DOHH2 (cell line): ENCODE measurements around the gene CCNL2.

ENCODE experiments used
- H3F3A ChIP-seq: fragments of 200-600 bp; sonication (generic), shearing (Covaris generic); 2 replicates; pipeline ENCODE4 v1.6.0; 2016; ENCODE audit warnings: antibody characterized with exemption, mild to moderate bottlenecking; ENCODE audit not compliant: control insufficient read depth, insufficient read depth
- H3K27ac ChIP-seq: fragments of 200-600 bp; sonication (generic); 2 replicates; pipeline ENCODE4 v1.5.1; 2014; ENCODE audit warnings: low read depth, mild to moderate bottlenecking, low read length, moderate library complexity
- H3K27me3 ChIP-seq: fragments of 200-600 bp; sonication (generic); 2 replicates; pipeline ENCODE4 v1.6.1; 2014; ENCODE audit warnings: mild to moderate bottlenecking, low read length, mixed read lengths; ENCODE audit not compliant: control insufficient read depth
- H3K36me3 ChIP-seq: fragments of 200-600 bp; sonication (generic); 2 replicates; pipeline ENCODE4 v1.6.1; 2014; ENCODE audit warnings: mild to moderate bottlenecking, low read length, moderate library complexity, mixed read lengths; ENCODE audit not compliant: control insufficient read depth
- H3K4me1 ChIP-seq: fragments of 200-600 bp; sonication (generic); 2 replicates; pipeline ENCODE4 v1.6.1; 2014; ENCODE audit warnings: mild to moderate bottlenecking, low read length, mixed read lengths; ENCODE audit not compliant: control insufficient read depth
- H3K4me2 ChIP-seq: fragments of 200-600 bp; sonication (generic); 2 replicates; pipeline ENCODE4 v1.6.0; 2014; ENCODE audit warnings: mild to moderate bottlenecking, low read length, moderate library complexity
- H3K4me3 ChIP-seq: fragments of 200-600 bp; sonication (generic); 2 replicates; pipeline ENCODE4 v1.5.1; 2014; ENCODE audit warnings: mild to moderate bottlenecking, low read length, mixed read lengths
- H3K79me2 ChIP-seq: fragments of 200-600 bp; sonication (generic); 2 replicates; pipeline ENCODE4 v1.6.1; 2014; ENCODE audit warnings: mild to moderate bottlenecking, low read length, mixed read lengths; ENCODE audit not compliant: control insufficient read depth
- H3K9me2 ChIP-seq: fragments of 200-600 bp; sonication (generic); replicated peaks from 2 replicates; pipeline ENCODE4 v1.6.1; 2014; ENCODE audit warnings: mild to moderate bottlenecking, low read length, mixed read lengths; ENCODE audit not compliant: control insufficient read depth
- H3K9me3 ChIP-seq: fragments of 200-600 bp; sonication (generic); 2 replicates; pipeline ENCODE4 v1.6.1; 2014; ENCODE audit warnings: antibody characterized with exemption, low read length, mixed read lengths; ENCODE audit not compliant: control insufficient read depth, insufficient read depth
- H4K20me1 ChIP-seq: fragments of 200-600 bp; sonication (generic); 2 replicates; pipeline ENCODE4 v1.6.0; 2014; ENCODE audit warnings: low read depth, mild to moderate bottlenecking, antibody characterized with exemption, low read length, moderate library complexity; ENCODE audit not compliant: control insufficient read depth, insufficient read depth
- EZH2phosphoT487 ChIP-seq: fragments of 200-600 bp; sonication (generic); IDR thresholded peaks from 2 replicates; pipeline ENCODE4 v1.6.1; 2017; ENCODE audit warnings: borderline replicate concordance, mild to moderate bottlenecking, antibody characterized with exemption, low read length, moderate library complexity, mixed read lengths
- TF ChIP-seq, protein P1 (sequence below): fragments of 200-600 bp; sonication (generic); IDR thresholded peaks from one replicate; pipeline ENCODE4 v1.5.1; 2014; ENCODE audit warnings: antibody characterized with exemption, mild to moderate bottlenecking, low read depth, low read length; ENCODE audit not compliant: poor library complexity, severe bottlenecking

CCNL2 gene

DNA sequence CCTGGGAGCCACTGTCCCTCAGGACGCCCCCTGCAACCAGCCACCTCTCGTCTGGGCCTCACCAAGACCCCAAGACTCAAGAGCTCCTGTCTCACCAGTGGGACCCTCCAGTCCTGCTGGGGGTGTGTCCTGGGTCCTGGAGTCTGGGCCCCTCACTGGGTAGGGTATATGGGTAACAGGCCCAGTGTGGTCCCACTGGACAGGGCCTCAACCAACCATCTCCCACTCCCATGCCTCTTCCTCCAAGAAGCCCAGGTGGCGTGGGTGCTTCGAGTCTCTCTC lies 35.6 kb upstream of the CCNL2 start:
- no peaks in the 10 kb centered on the region for H3K9me2 ChIP-seq
- H3K4me3 ChIP-seq = no peak overlapping the region
- no peak overlapping the region for H3K4me2 ChIP-seq
- H3F3A ChIP-seq = no peaks in the 10 kb centered on the region
- no peak for TF ChIP-seq EZH2phosphoT487
- TF ChIP-seq, protein P1, sequence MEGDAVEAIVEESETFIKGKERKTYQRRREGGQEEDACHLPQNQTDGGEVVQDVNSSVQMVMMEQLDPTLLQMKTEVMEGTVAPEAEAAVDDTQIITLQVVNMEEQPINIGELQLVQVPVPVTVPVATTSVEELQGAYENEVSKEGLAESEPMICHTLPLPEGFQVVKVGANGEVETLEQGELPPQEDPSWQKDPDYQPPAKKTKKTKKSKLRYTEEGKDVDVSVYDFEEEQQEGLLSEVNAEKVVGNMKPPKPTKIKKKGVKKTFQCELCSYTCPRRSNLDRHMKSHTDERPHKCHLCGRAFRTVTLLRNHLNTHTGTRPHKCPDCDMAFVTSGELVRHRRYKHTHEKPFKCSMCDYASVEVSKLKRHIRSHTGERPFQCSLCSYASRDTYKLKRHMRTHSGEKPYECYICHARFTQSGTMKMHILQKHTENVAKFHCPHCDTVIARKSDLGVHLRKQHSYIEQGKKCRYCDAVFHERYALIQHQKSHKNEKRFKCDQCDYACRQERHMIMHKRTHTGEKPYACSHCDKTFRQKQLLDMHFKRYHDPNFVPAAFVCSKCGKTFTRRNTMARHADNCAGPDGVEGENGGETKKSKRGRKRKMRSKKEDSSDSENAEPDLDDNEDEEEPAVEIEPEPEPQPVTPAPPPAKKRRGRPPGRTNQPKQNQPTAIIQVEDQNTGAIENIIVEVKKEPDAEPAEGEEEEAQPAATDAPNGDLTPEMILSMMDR = no peak
- H3K4me1 ChIP-seq = 0 out of 2 replicates have a peak, but pooled peaks cover 5% of the 10 kb centered on the region
- no peaks in the 10 kb centered on the region for H3K9me3 ChIP-seq
- H4K20me1 ChIP-seq = no peaks in the 10 kb centered on the region
- no peaks in the 10 kb centered on the region for H3K36me3 ChIP-seq
- H3K79me2 ChIP-seq = no peaks in the 10 kb centered on the region
- no peak overlapping the region for H3K27ac ChIP-seq
- H3K27me3 ChIP-seq = peaks cover 36% of the 10 kb centered on the region

DNA sequence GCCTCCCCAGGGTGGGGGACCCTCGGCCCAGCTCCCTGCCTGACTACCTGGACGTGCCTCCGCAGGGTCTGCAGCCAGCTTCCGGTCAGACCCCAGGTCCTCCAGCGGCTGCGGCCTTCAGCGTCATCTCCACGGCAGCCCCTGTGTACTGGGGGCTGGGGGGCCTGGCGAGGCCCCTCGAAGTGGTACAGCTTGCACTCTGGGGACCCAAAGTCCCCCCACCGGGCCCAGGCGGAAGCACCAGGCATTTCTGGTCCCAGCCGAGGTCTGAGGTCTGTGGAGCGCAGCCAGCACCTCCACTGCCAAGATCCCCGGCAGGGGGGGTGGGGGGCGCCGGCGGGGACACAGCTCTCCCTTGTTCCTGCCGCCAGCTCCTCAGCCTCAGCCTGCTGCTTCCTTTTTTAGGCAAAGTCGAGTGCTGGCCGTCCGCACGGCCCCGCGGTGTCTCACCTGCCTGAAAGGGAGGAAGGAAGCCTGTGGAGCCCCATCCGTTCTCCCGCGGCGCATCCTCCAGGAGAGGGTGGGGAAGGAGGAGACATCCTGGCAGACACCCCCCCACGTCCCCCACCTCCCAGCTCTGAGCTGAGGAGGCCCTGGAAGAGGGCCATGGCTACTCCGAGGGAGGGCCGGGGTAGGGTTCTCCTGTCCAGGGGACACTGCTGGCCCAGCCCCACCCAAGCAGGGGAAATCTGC lies 35.1 kb upstream of the CCNL2 start:
- Histone ChIP-seq H3K9me3 (no peaks in the 10 kb centered on the region), H3F3A (no peaks in the 10 kb centered on the region), H3K9me2 (no peaks in the 10 kb centered on the region), H3K27me3 (peaks cover 40% of the 10 kb centered on the region), H3K4me3 (no peak overlapping the region), H3K4me2 (no peak overlapping the region), H3K79me2 (no peaks in the 10 kb centered on the region), H4K20me1 (no peaks in the 10 kb centered on the region), H3K27ac (no peak overlapping the region), H3K4me1 (0 out of 2 replicates have a peak, but pooled peaks cover 5% of the 10 kb centered on the region), H3K36me3 (no peaks in the 10 kb centered on the region)
- TF ChIP-seq, protein P1 = no peak
- no peak for TF ChIP-seq EZH2phosphoT487

DNA sequence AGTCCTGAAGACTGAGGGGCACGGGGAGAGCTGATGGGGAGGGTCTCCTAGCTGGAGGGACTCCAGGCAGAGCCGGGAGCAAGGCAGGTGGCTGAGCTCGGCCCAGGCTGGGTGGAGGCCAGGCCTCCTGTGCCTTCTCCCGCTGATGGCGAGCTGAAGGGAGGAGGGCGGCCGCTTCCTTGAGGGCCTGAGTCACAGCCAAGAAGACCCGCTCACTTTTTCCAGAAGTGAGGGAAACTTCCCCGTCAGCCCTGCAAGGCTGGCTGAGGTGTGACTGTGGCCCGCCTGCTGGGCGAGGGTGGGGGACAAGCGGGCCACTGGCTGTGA lies 34.6 kb upstream of the CCNL2 start:
- no peak for TF ChIP-seq EZH2phosphoT487
- no peaks in the 10 kb centered on the region for H3K9me2 ChIP-seq
- H3K36me3 ChIP-seq = no peaks in the 10 kb centered on the region
- H3K4me3 ChIP-seq = no peak overlapping the region
- H3K4me1 ChIP-seq = 0 out of 2 replicates have a peak, but pooled peaks cover 5% of the 10 kb centered on the region
- H3K79me2 ChIP-seq = no peaks in the 10 kb centered on the region
- H3F3A ChIP-seq = no peaks in the 10 kb centered on the region
- H3K27ac ChIP-seq = no peak overlapping the region
- no peaks in the 10 kb centered on the region for H3K9me3 ChIP-seq
- H3K27me3 ChIP-seq = peaks cover 40% of the 10 kb centered on the region
- no peak overlapping the region for H3K4me2 ChIP-seq
- H4K20me1 ChIP-seq = no peaks in the 10 kb centered on the region

DNA sequence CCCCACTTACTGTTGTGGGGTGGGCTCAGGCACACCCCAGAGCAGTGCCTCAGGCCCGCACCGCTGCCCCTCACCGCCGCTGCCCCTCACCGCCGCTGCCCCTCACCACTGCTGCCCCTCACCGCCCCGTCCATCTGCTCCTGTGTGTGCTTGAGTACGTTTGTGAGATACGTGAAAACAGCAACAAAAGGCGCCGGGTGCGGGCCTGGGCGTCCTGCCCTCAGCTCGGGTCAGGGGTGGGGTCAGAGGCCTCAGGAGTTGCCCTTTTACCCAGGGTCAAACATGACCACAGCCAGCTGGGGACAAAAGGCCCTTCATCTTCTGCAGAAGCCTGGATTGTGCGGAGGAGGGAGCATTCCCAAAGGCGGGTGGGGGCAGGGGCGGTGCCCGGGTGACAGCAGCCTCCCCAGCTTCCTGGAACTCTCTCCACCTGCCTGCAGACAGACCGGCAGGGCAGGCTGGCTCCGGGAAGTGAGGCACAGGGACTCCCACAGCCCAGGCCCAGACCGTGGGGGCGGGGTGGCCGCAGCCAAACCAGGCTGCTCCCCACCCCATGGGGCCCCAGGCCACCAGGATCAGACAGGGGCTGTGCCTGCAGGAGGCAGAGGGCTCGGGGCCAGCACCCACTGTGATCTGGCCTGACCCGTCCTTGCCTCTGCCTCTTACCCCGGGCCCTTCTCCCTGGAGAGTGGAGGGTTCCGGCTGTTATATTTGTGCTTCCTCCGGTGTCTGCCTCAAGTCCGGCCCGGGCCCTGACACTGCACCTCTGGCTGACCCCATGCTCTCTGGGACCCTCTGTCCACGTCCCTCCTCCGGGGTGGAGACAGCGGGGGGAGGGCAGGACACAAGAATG lies 34.0 kb upstream of the CCNL2 start:
- Histone ChIP-seq H3K4me1 (0 out of 2 replicates have a peak, but pooled peaks cover 5% of the 10 kb centered on the region), H3K4me2 (no peak overlapping the region)

More for the DNA sequence above, 34.0 kb upstream of the CCNL2 start:
- Histone ChIP-seq H3K27ac (no peak overlapping the region), H3K9me2 (no peaks in the 10 kb centered on the region), H3F3A (no peaks in the 10 kb centered on the region), H4K20me1 (no peaks in the 10 kb centered on the region), H3K9me3 (no peaks in the 10 kb centered on the region), H3K4me3 (no peak overlapping the region), H3K27me3 (peaks cover 40% of the 10 kb centered on the region), H3K79me2 (no peaks in the 10 kb centered on the region), H3K36me3 (no peaks in the 10 kb centered on the region)
- TF ChIP-seq, protein P1 = no peak
- TF ChIP-seq EZH2phosphoT487 = no peak
